ENCODE measurements around the gene CRYAB.

The CRYAB gene

GRCh38 chr11:111911563-111912401 is at the start of gene CRYAB:
TSS of gene CRYAB (minus strand) at chr11:111911770. CDS start at chr11:111911724, 46 bp downstream.
- no peak for DNase-seq (ENCODE audit: low spot score)

GRCh38 chr11:111960916-111961315 is 49.3 kb upstream of the CRYAB start:
- no peak for DNase-seq (ENCODE audit: low spot score)

GRCh38 chr11:111957663-111958444 is 46.3 kb upstream of the CRYAB start:
- DNase-seq (ENCODE audit: low spot score) = no peak

GRCh38 chr11:111954154-111954553 is 42.6 kb upstream of the CRYAB start:
- no peak for DNase-seq (ENCODE audit: low spot score)

- DNase-seq (ENCODE audit: low spot score) = no peak
These were observed 40.0 kb upstream of the CRYAB start for GRCh38 chr11:111951565-111951964.

GRCh38 chr11:111949519-111950426 is 38.2 kb upstream of the CRYAB start:
- DNase-seq (ENCODE audit: low spot score) = no peak

- no peak for DNase-seq (ENCODE audit: low spot score)
These were observed 35.6 kb upstream of the CRYAB start for GRCh38 chr11:111947143-111947542.

- no peak for DNase-seq (ENCODE audit: low spot score)
These were observed 34.9 kb upstream of the CRYAB start for GRCh38 chr11:111946499-111946898.

GRCh38 chr11:111945198-111945597 is 33.6 kb upstream of the CRYAB start:
- no peak for DNase-seq (ENCODE audit: low spot score)

GRCh38 chr11:111944651-111945051 is 33.1 kb upstream of the CRYAB start:
- DNase-seq (ENCODE audit: low spot score) = no peak

GRCh38 chr11:111944139-111944538 is 32.6 kb upstream of the CRYAB start:
- no peak for DNase-seq (ENCODE audit: low spot score)

GRCh38 chr11:111942829-111943228 is 31.3 kb upstream of the CRYAB start:
- DNase-seq (ENCODE audit: low spot score) = no peak

GRCh38 chr11:111941963-111942362 is 30.4 kb upstream of the CRYAB start:
- no peak for DNase-seq (ENCODE audit: low spot score)

GRCh38 chr11:111939836-111940604 is 28.4 kb upstream of the CRYAB start:
- no peak for DNase-seq (ENCODE audit: low spot score)

- no peak for DNase-seq (ENCODE audit: low spot score)
These were observed 27.2 kb upstream of the CRYAB start for GRCh38 chr11:111938687-111939160.

- no peak for DNase-seq (ENCODE audit: low spot score)
These were observed 26.3 kb upstream of the CRYAB start for GRCh38 chr11:111937844-111938243.

GRCh38 chr11:111937461-111937769 is 25.8 kb upstream of the CRYAB start:
- DNase-seq (ENCODE audit: low spot score) = no peak

GRCh38 chr11:111936040-111936540 is 24.5 kb upstream of the CRYAB start:
- DNase-seq (ENCODE audit: low spot score) = no peak

GRCh38 chr11:111935317-111936039 is 23.9 kb upstream of the CRYAB start:
- no peak for DNase-seq (ENCODE audit: low spot score)

- no peak for DNase-seq (ENCODE audit: low spot score)
These were observed 22.7 kb upstream of the CRYAB start for GRCh38 chr11:111934306-111934705.

GRCh38 chr11:111933872-111934271 is 22.3 kb upstream of the CRYAB start:
- DNase-seq (ENCODE audit: low spot score) = no peak
